Measurements from ENCODE around the gene PPAT. TPM values are rescaled to one million over a fixed set of nuclear protein-coding genes. Genes with fewer than 3 reads are reported as not detected.
A peak's percentile ranks its signal among the peaks of the same experiment; 100 is the strongest.
"Not testable (repeated sequence)": the region's sequence is repeated elsewhere in the genome, so short reads cannot be mapped to it uniquely, and the experiment has no call there.

The PPAT gene
- total and polyA plus RNA-seq, 8 donors, result 6.4 to 30.0 (median 22.2) TPM

- DNase-seq (no peak), ATAC-seq (no peak)
- Histone ChIP-seq H3K36me3 (peaks cover 4 to 53% of the 10 kb centered on the region in 2 donors), H3K9me3 (no peaks in the 10 kb centered on the region), H3K4me1 (no peaks in the 10 kb centered on the region), H3K27ac (no peak overlapping the region), H3K4me3 (no peak overlapping the region), H3K27me3 (no peaks in the 10 kb centered on the region)
- intact Hi-C loops (cut with DNase I), result no loop called here
- no peak for TF ChIP-seq CTCF (IDR thresholded peaks at IDR 0.05)
These were observed 14.9 kb upstream of the PPAT start for GRCh38 chr4:56450342-56450741.

GRCh38 chr4:56449475-56449874, 14.1 kb upstream of the PPAT start:
- H3K4me1 ChIP-seq; H3K4me3 ChIP-seq; ATAC-seq; H3K27ac ChIP-seq; intact Hi-C loops (cut with DNase I); DNase-seq; H3K27me3 ChIP-seq; H3K9me3 ChIP-seq: not testable (repeated sequence)
- peaks cover 4 to 45% of the 10 kb centered on the region in 2 donors for H3K36me3 ChIP-seq

GRCh38 chr4:56448301-56448700, 12.9 kb upstream of the PPAT start:
- Histone ChIP-seq H3K4me3 (no peak overlapping the region), H3K27ac (no peak overlapping the region), H3K27me3 (no peaks in the 10 kb centered on the region), H3K9me3 (no peaks in the 10 kb centered on the region), H3K4me1 (no peaks in the 10 kb centered on the region), H3K36me3 (peaks cover 4 to 42% of the 10 kb centered on the region in 2 donors)
- intact Hi-C loops (cut with DNase I), result no loop called here
- no peak for ATAC-seq
- TF ChIP-seq CTCF (IDR thresholded peaks at IDR 0.05), result no peak
- DNase-seq, result no peak

GRCh38 chr4:56445699-56446098, 10.3 kb upstream of the PPAT start:
- Histone ChIP-seq H3K27me3 (no peaks in the 10 kb centered on the region), H3K9me3 (no peaks in the 10 kb centered on the region), H3K27ac (no peak overlapping the region), H3K4me3 (no peak overlapping the region), H3K4me1 (no peaks in the 10 kb centered on the region), H3K36me3 (peaks cover 4 to 46% of the 10 kb centered on the region in 2 donors)
- intact Hi-C loops (cut with DNase I), result no loop called here
- ATAC-seq (peak; percentile 41), DNase-seq (no peak)
- TF ChIP-seq CTCF (IDR thresholded peaks at IDR 0.05), result no peak

GRCh38 chr4:56444719-56445118, 9.3 kb upstream of the PPAT start:
- intact Hi-C loops (cut with DNase I), result no loop called here
- H3K27ac ChIP-seq, result no peak overlapping the region
- H3K4me1 ChIP-seq, result no peaks in the 10 kb centered on the region
- TF ChIP-seq CTCF (IDR thresholded peaks at IDR 0.05), result no peak
- DNase-seq, result no peak
- H3K36me3 ChIP-seq, result peaks cover 4 to 36% of the 10 kb centered on the region in 2 donors
- no peaks in the 10 kb centered on the region for H3K27me3 ChIP-seq
- no peak for ATAC-seq
- H3K4me3 ChIP-seq, result no peak overlapping the region
- no peaks in the 10 kb centered on the region for H3K9me3 ChIP-seq

GRCh38 chr4:56440983-56441382, 5.6 kb upstream of the PPAT start:
- DNase-seq, result no peak
- no peak for TF ChIP-seq CTCF (IDR thresholded peaks at IDR 0.05)
- no peak for ATAC-seq
- H3K4me3 ChIP-seq, result no peak overlapping the region
- H3K36me3 ChIP-seq, result peaks cover 0 to 20% of the 10 kb centered on the region in 2 donors
- no peak overlapping the region for H3K27ac ChIP-seq
- H3K27me3 ChIP-seq, result no peaks in the 10 kb centered on the region
- H3K9me3 ChIP-seq, result no peaks in the 10 kb centered on the region
- intact Hi-C loops (cut with DNase I), result no loop called here
- H3K4me1 ChIP-seq, result peaks cover 0 to 12% of the 10 kb centered on the region in 2 donors
